NT2/D1 (cell line): ENCODE measurements around the gene GPR146.

Source experiments
- YY1 ChIP-seq: IDR thresholded peaks from 2 replicates; pipeline ENCODE4 v1.6.1; 2011; ENCODE audit not compliant: insufficient read length, insufficient read depth
- ZNF274 ChIP-seq: IDR thresholded peaks from 2 replicates; pipeline ENCODE4 v1.6.1; 2011; ENCODE audit warnings: mild to moderate bottlenecking, low read depth, low read length

GRCh38 chr7:1040790-1041189 is 3.6 kb upstream of the GPR146 start:
- TF ChIP-seq YY1 (no peak), ZNF274 (no peak)
